Right forelimb (tissue), 1 donor: ENCODE data around the gene AMBN.
"Not testable (repeated sequence)": the region's sequence is repeated elsewhere in the genome, so short reads cannot be mapped to it uniquely, and the experiment has no call there.

Experiments used
- DNase-seq: peaks from one replicate; pipeline ENCODE4 v3.0.0-alpha.2; 2018

Gene AMBN

DNA sequence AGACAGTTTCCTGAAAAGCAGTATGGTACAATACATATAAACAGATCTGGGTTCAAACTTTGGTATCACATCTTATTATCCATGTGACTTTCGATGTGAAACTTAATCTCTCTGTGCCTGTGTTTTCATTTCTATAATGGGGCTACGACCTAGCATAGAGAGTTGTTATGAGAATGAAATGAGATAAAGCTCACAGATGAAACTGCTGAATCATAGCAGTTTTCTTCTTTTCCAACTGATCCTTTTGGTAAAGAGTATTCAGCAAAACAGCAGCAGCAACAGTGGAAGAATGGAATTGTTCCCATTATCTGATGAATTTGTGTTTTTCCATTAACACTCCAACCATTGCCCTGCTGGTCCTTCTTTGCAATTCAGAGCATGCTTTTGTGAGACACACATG is 16.3 kb downstream of the AMBN start:
- no peak for DNase-seq

DNA sequence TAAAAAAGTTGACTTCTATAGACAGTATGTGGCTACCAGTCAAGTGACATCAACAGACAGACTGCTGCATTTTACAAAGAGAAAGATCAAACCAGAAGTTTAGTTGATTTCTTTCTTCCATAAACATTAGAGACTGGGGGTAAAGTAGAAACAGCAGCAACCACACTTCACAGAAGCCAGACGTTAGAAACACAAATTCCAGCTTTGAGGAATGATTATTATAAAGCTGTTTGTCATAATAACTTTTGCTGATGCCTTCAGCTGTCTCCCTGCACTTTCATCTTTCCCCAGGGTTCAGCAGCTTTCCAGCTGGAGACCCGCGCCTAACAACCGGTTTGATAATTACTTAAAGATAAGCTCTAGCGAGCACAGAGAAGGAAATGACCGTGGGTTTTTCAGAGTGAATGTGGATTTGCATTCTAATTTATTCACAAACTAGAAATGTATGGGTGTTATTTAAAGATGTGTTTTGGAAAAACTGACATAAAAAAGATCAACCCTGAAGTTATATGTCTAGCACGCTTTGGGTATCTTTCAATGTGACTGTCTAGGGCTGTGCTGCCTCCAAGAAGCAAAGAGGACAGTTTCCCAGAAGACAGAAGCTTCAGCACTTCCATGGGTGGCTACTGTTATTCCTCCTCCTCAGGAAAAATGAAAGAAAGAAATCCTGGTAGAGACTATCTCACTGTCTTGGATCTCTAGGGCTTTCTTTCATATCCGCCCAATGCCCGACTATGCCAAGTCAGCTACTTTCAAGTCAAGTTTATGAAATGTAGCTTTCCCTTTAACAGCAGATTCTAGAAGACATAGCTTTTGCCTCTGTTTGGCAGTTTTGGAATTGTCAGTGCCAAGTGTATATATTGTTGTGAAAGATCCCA is 21.5 kb downstream of the AMBN start:
- no peak for DNase-seq

GRCh38 chr4:70614184-70614555 is 22.1 kb downstream of the AMBN start:
- no peak for DNase-seq

DNA sequence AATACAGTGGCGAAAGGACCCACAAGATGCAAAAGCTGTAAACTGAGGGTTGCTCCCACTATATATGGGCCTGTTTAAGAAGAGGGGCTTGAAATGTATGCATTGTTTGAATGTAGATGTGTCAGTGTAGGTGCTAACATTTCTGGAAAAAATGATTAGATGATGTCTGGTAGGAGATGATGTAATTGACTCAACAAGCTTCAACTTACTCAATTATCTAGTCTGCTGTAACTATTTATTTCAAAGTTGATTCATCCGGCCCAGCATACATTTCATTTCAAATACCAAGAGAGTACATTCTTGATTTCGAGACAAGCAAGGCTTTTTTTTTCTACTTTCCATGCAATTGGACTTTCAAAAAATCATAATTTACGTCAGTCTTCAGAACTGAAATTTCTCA is 27.2 kb downstream of the AMBN start:
- no peak for DNase-seq

DNA sequence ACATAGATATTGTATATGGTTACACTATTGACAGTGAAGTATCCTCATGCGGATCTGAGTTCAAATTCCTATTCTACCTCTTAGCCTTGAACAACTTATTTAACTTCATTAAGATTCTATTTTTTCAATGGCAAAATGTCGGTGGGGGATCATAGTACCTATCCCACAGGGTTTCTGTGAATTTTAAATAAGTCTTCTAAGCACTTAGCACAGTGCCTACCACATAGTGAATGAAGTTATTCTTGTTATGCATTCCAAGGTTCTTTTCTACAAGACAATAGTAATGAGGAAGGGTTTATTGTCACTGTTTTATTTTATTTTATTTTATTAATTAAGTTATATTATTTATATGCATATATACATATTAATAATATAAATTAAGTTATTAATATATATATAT is 27.7 kb downstream of the AMBN start:
- no peak for DNase-seq

- DNase-seq: no peak
Measured at GRCh38 chr4:70623323-70623722, 31.3 kb downstream of the AMBN start.

- no peak for DNase-seq
Measured at GRCh38 chr4:70624226-70624793, 32.3 kb downstream of the AMBN start.

DNA sequence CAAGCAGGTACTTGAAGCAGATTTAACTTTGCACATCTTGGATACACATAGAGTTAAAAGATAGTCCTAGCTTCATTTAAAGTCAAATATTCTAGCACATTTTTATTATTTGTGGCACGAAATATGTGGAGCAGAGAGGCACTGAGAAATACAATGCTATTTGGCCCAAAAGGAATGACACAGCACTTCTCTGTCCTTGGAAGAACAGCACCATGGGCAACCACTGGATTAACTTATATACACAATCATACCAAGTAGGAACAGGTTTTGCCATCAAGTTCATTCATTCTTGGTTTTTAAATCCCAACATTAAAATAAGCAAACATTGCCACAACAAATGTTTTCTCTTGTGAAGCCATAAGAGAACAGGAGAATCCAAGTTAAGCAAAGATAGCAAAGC is 35.6 kb downstream of the AMBN start:
- DNase-seq: no peak

GRCh38 chr4:70628444-70628843 is 36.4 kb downstream of the AMBN start, which contains the start of gene ENAM:
TSS of gene ENAM (plus strand) at chr4:70628744. CDS start at chr4:70629501, 757 bp downstream.
- DNase-seq: no peak

DNA sequence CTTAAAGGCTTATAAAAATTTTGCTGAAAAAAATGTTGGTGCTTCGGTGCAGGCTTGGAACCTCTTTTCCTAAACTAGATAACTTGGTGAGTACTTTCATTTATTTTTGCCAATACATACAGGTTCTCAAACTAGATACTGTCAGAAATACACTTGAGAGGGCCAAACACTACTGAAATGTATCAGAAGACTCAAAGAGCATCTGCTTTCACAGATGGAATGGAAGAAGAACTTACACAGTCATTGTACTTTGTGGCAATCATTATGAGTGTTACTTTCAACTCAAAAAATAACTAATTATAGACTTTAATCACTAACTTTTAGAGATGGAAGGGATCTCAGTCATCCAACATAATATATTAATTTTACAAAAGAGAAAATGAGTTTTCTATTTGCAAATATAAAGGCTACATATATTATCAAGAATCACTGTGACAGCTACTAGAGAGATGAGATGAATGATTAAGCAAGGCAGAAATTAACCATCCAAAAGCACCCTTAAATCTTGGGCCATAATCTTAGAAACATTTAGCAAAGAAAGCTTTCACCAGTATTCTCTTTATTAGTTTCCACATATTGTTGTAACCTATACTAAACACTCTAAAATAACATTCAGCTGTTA is 37.5 kb downstream of the AMBN start:
- DNase-seq: no peak

DNA sequence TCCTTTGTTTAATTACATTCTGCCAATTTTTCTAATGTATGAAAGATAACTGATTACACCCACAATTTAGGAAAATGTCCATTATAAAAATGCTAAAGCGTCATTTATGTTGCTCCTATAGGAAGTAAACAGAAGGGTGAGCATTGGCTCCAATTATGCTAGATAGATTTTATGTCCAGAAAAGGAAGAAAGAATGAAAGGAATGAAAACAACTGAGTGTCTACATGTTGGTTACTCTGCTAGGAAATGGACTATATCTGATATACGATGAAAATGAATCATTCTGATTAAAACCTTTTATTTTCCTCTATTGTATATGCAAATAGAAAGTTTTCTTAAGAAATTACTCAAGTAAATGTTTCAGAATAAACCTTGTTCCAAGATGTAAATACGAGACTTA is 38.1 kb downstream of the AMBN start:
- DNase-seq: no peak

GRCh38 chr4:70632028-70632427 is 40.0 kb downstream of the AMBN start:
- DNase-seq: no peak

- DNase-seq: no peak
Measured at GRCh38 chr4:70634482-70634881, 42.4 kb downstream of the AMBN start.

DNA sequence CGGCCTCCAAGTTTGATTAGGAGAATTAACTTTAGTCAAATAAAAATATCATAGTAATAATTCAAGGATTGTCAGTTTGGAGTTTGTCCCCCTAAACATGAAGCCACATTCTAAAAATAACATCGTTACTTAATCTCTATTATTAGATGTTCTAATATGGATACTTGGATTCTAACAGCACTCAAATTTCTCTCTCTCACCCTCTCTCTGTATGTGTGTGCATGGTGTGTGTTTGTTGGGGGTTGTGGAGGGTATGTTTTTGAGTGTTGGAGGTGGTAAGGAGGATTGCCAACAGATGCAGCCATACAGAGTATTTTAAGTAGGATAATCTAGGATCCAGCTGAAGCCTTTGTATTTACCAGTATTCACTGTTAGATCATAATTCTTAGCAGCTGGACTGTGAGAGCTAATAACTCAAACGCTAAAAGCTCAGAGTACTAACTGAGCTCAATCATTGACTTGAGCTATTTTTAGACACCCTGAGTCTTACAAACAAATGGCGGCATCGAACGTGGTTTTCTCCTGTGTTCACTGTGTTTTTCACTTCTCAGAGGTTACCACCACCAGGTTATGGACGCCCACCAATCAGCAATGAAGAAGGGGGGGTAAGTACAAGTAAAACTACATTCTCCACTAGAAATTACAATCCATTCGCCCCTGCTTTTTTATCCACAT is 45.3 kb downstream of the AMBN start:
- no peak for DNase-seq

GRCh38 chr4:70640192-70640591 is 48.1 kb downstream of the AMBN start:
- DNase-seq: no peak

GRCh38 chr4:70650741-70651140 is 58.7 kb downstream of the AMBN start:
- not testable (repeated sequence) for DNase-seq

GRCh38 chr4:70651864-70652506 is 59.9 kb downstream of the AMBN start:
- no peak for DNase-seq

DNA sequence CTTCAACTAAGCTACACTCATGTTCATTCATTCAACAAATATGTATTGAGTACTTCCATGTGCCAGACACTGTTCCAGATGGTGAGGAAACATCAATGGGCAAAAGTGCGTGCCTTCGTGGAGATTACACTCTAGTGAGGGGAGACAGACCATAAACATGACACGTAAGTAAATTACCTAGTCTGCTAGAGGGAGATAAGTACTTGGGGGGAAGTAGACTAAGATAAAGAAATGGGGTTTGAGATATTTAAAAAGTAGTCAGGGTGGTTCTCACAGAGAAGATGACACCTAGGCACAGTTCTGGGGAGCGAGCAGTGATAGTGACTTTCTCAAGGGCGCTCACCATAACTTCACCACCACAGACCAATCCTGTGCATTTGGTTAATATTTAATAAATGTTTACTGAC is 62.6 kb downstream of the AMBN start:
- DNase-seq: no peak
